SU-DHL-6 (cell line): Measurements from ENCODE around the gene MYMK.

Experiments used
- H2AFZ ChIP-seq: fragments of 200-600 bp; sonication (generic); 2 replicates; pipeline ENCODE4 v1.6.1; 2014; ENCODE audit warnings: low read depth, mild to moderate bottlenecking, moderate library complexity, mixed read lengths, antibody characterized with exemption, low read length; ENCODE audit not compliant: severe bottlenecking
- H3F3A ChIP-seq: fragments of 200-600 bp; shearing (Covaris generic); 2 replicates; pipeline ENCODE4 v1.6.0; 2016; ENCODE audit warnings: antibody characterized with exemption, mild to moderate bottlenecking; ENCODE audit not compliant: insufficient read depth
- H3K27ac ChIP-seq: fragments of 200-600 bp; sonication (generic); 2 replicates; pipeline ENCODE4 v1.5.1; 2016; ENCODE audit warnings: low read depth, mild to moderate bottlenecking, low read length, moderate library complexity, mixed read lengths
- H3K27me3 ChIP-seq: fragments of 200-600 bp; sonication (generic), shearing (Covaris generic); 2 replicates; pipeline ENCODE4 v1.6.0; 2014; ENCODE audit warnings: mild to moderate bottlenecking, low read length
- H3K36me3 ChIP-seq: fragments of 200-600 bp; sonication (generic); 2 replicates; pipeline ENCODE4 v1.6.1; 2014; ENCODE audit warnings: mild to moderate bottlenecking, low read length, mixed read lengths
- H3K4me2 ChIP-seq: fragments of 300-600, 200-600 bp; shearing (Covaris generic), sonication (generic); 2 replicates; pipeline ENCODE4 v1.6.0; 2014; ENCODE audit warnings: low read length, low read depth, mild to moderate bottlenecking; ENCODE audit not compliant: poor library complexity, severe bottlenecking
- H3K4me3 ChIP-seq: fragments of 200-600 bp; sonication (generic); 2 replicates; pipeline ENCODE4 v1.5.1; 2014; ENCODE audit warnings: antibody characterized with exemption, low read length, mild to moderate bottlenecking, mixed read lengths; ENCODE audit not compliant: insufficient read depth, poor library complexity, severe bottlenecking
- H3K79me2 ChIP-seq: fragments of 200-600 bp; sonication (generic); 2 replicates; pipeline ENCODE4 v1.6.1; 2014; ENCODE audit warnings: mild to moderate bottlenecking, low read length, moderate library complexity; ENCODE audit not compliant: insufficient read depth
- H3K9ac ChIP-seq: fragments of 200-600 bp; sonication (generic); 2 replicates; pipeline ENCODE4 v1.7.0; 2014; ENCODE audit warnings: mild to moderate bottlenecking, low read length
- H3K9me2 ChIP-seq: fragments of 200-600 bp; sonication (generic); replicated peaks from 2 replicates; pipeline ENCODE4 v1.6.1; 2014; ENCODE audit warnings: low read length; ENCODE audit not compliant: insufficient read depth
- H3K9me3 ChIP-seq: fragments of 200-600 bp; sonication (generic); 2 replicates; pipeline ENCODE4 v1.6.1; 2014; ENCODE audit warnings: low read length, mixed read lengths; ENCODE audit not compliant: insufficient read depth
- H4K20me1 ChIP-seq: fragments of 200-600 bp; sonication (generic); 2 replicates; pipeline ENCODE4 v1.6.1; 2014; ENCODE audit warnings: low read depth, mild to moderate bottlenecking, antibody characterized with exemption, low read length, moderate library complexity, mixed read lengths
- CTCF ChIP-seq: fragments of 200-600 bp; sonication (generic); IDR thresholded peaks from one replicate; pipeline ENCODE4 v1.5.1; 2017; ENCODE audit warnings: antibody characterized with exemption, mild to moderate bottlenecking, low read length, moderate library complexity; ENCODE audit not compliant: insufficient read depth, poor library complexity, severe bottlenecking
- EZH2phosphoT487 ChIP-seq: fragments of 200-600 bp; sonication (generic), shearing (Covaris generic); conservative IDR thresholded peaks from 2 replicates; pipeline ENCODE4 v1.6.1; 2018; ENCODE audit warnings: mild to moderate bottlenecking, antibody characterized with exemption, low read length, moderate library complexity, mixed read lengths

Gene MYMK

GRCh38 chr9:133524679-133525228 lies at the start of gene MYMK:
MYMK (minus strand) TSS chr9:133524959; CDS start chr9:133524844, 115 bp downstream.
- no peaks in the 10 kb centered on the region for H3K27me3 ChIP-seq
- no peaks in the 10 kb centered on the region for H4K20me1 ChIP-seq
- no peaks in the 10 kb centered on the region for H3K9me2 ChIP-seq
- H3K4me2 ChIP-seq, result no peak within 1 kb of the TSS
- no peaks in the 10 kb centered on the region for H3K36me3 ChIP-seq
- no peaks in the 10 kb centered on the region for H3K9me3 ChIP-seq
- H3F3A ChIP-seq, result no peaks in the 10 kb centered on the region
- no peak for TF ChIP-seq CTCF
- TF ChIP-seq EZH2phosphoT487, result no peak
- H3K4me3 ChIP-seq, result no peak within 1 kb of the TSS
- no peaks in the 10 kb centered on the region for H3K79me2 ChIP-seq
- H3K9ac ChIP-seq, result no peak within 1 kb of the TSS
- no peak within 1 kb of the TSS for H3K27ac ChIP-seq
- H2AFZ ChIP-seq, result no peak within 1 kb of the TSS

- H2AFZ ChIP-seq, result no peak overlapping the region
- no peaks in the 10 kb centered on the region for H3F3A ChIP-seq
- no peak overlapping the region for H3K9ac ChIP-seq
- no peaks in the 10 kb centered on the region for H3K79me2 ChIP-seq
- no peaks in the 10 kb centered on the region for H3K27me3 ChIP-seq
- no peaks in the 10 kb centered on the region for H4K20me1 ChIP-seq
- TF ChIP-seq EZH2phosphoT487 (no peak), CTCF (no peak)
- H3K4me3 ChIP-seq, result no peak overlapping the region
- H3K9me3 ChIP-seq, result no peaks in the 10 kb centered on the region
- H3K27ac ChIP-seq, result no peak overlapping the region
- no peaks in the 10 kb centered on the region for H3K36me3 ChIP-seq
- H3K9me2 ChIP-seq, result no peaks in the 10 kb centered on the region
- H3K4me2 ChIP-seq, result no peak overlapping the region
These were observed 49.2 kb upstream of the MYMK start for GRCh38 chr9:133573791-133574515.

- no peaks in the 10 kb centered on the region for H3K36me3 ChIP-seq
- H3K9me2 ChIP-seq, result no peaks in the 10 kb centered on the region
- H3K27me3 ChIP-seq, result no peaks in the 10 kb centered on the region
- no peak overlapping the region for H3K4me3 ChIP-seq
- H3F3A ChIP-seq, result no peaks in the 10 kb centered on the region
- H3K79me2 ChIP-seq, result no peaks in the 10 kb centered on the region
- TF ChIP-seq EZH2phosphoT487 (no peak), CTCF (no peak)
- H3K27ac ChIP-seq, result no peak overlapping the region
- H2AFZ ChIP-seq, result no peak overlapping the region
- no peaks in the 10 kb centered on the region for H4K20me1 ChIP-seq
- H3K9ac ChIP-seq, result no peak overlapping the region
- H3K4me2 ChIP-seq, result no peak overlapping the region
- no peaks in the 10 kb centered on the region for H3K9me3 ChIP-seq
These were observed 48.1 kb upstream of the MYMK start for GRCh38 chr9:133572821-133573361.
